HG02840 (cell line): Measurements from ENCODE around the gene TUBA8.
"Not testable (repeated sequence)": the region's sequence is repeated elsewhere in the genome, so short reads cannot be mapped to it uniquely, and the experiment has no call there.

ENCODE experiments used
- ATAC-seq: cut with Tn5 transposase; IDR thresholded peaks from one replicate; pipeline ENCODE4 v1.9.1; 2021; ENCODE audit warnings: mild to moderate bottlenecking, moderate library complexity, moderate number of reproducible peaks; ENCODE audit not compliant: unreplicated experiment, low FRiP score

Gene TUBA8

GRCh38 chr22:18103527-18104269 lies 6.9 kb upstream of the TUBA8 start:
- no peak for ATAC-seq

DNA sequence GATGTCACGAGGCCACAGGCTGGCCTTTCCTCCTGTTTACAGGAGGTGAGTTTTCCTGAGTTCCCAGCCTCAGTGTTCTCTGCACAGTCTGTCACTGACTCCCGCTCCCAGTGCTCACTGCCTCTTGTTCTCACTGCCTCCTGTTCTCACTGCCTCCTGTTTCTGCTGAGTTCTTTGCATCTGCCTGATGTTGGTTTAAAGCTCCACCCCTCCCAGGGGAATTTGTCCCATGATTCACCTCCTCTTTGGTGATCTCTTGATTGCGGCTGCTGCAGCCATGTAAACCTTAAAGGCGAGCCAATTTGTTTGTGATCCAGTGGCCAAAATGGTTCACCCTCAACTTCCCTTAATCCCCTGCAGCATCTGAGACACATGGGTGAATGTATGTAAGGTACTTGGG lies 6.0 kb upstream of the TUBA8 start:
- ATAC-seq: no peak

DNA sequence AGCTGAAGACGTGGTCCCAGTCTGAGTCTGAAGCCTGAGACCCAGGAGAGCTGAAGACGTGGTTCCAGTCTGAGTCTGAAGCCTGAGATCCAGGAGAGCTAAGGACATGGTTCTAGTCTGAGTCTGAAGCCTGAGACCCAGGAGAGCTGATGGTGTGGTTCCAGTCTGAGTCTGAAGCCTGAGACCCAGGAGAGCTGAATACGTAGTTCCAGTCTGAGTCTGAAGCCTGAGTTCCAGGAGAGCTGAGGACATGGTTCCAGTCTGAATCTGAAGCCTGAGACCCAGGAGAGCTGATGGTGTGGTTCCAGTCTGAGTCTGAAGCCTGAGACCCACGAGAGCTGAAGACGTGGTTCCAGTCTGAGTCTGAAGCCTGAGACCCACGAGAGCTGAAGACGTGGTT lies 4.6 kb upstream of the TUBA8 start:
- ATAC-seq: not testable (repeated sequence)

GRCh38 chr22:18106550-18107341 lies 3.9 kb upstream of the TUBA8 start:
- not testable (repeated sequence) for ATAC-seq

GRCh38 chr22:18108187-18108586 lies 2.4 kb upstream of the TUBA8 start:
- no peak for ATAC-seq

GRCh38 chr22:18109410-18110193 lies 1.0 kb upstream of the TUBA8 start:
- no peak for ATAC-seq

DNA sequence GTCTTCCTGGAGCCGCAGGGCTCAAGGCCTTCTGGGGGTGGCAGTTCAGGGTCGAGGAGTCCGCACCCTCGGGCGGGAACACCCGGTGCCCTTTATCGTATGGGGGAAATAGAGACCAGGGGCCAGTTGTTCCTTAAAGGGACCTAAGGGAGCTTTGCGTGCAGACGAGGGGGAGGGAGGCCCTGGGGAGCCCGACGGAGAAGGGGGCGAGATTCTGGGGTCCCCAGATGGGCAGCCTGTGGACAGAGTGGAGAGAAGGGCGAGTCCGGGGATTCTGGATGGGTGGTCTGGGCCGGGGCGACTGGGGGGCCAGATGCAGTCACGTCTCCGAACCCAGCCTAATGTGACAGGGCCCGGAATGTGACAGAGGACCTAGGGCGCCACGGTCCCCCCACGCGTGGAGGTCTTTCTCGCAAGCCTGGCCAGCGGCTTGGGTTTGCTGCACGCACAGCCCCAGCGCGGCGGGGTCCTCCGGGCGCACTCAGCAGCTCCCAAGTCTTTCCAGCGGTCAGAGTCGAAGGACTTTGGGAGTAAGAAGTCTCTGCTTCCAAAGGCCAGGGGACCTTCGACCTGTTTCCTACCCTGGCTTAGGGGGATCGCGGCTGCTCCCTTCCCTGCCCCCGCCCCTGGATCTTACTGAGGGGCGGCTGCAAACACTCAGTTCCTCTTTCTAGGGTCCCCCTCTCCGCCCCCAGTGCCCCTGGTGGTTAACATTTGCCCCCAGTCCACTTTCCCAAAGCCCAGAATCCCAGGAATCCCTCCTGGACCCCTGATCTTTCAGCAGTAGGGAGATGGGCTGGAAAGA lies 547 bp downstream of the TUBA8 start:
- no peak for ATAC-seq

GRCh38 chr22:18111759-18112330 lies 1.2 kb downstream of the TUBA8 start:
- ATAC-seq: no peak

GRCh38 chr22:18112440-18112839 lies 1.8 kb downstream of the TUBA8 start:
- ATAC-seq: no peak

- no peak for ATAC-seq
Observed at GRCh38 chr22:18113680-18114394, 3.2 kb downstream of the TUBA8 start.

GRCh38 chr22:18114495-18114894 lies 3.9 kb downstream of the TUBA8 start:
- no peak for ATAC-seq

DNA sequence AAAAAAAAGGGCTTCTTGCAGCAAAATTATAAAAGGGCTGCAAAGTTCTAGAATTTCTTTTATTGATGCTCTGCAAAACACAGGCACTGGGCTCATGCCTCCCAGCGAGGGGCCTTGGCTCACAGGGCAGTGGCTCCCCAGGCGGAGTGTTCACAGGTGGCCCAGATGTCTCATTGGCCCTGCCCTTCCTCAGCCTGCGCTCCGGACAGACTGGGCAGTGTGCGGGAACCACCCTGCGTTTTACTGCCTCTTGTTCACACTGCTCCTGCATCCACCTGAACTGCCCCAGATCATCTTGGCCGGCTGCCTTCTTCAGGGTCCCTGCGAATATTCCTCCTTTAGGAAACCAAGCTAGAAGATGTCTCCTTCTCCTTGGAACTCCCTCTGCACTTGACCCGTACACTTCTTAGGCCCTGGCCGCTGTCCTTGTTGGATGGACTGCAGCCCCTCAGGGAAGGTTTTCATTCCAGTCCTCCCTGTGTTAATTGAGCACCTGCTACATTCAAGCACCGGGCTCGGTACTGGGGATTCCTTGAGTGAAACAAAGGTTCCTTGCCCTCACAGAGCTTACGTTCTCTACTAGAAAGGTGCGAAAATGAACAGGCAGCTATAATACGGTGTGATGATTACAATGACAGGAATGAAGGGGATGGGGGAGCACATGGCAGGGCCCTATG lies 4.5 kb downstream of the TUBA8 start:
- no peak for ATAC-seq

- no peak for ATAC-seq
Observed at GRCh38 chr22:18115906-18116371, 5.3 kb downstream of the TUBA8 start.

- ATAC-seq: no peak
Observed at GRCh38 chr22:18116634-18117033, 6.0 kb downstream of the TUBA8 start.

DNA sequence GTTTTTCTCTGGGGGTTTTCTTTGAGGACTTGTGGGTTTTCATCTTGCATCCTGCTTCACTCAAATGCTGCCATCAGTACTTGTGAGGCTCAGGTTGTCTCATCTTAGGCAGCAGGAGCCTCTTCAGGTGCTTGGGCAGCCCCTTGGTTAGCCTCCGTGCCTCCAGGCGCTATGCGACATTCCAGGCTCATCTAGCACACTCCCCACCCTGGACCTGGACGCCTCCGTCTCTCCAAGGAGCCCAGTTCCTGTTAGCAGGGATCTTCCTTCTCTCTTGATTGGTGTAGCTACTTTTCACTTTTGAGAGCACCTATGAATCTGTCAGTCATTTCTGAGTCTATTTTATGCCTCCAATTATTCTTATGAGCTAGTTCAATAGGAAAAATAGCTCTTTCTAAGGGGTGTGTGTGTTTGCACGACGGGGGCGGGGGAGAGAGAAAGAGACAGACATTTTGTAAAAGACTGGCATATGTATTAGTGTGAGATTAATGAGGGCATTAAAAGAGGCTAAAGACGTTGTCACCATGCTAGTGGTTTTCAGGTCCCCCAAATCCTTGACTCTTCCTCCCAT lies 7.8 kb downstream of the TUBA8 start:
- ATAC-seq: no peak

DNA sequence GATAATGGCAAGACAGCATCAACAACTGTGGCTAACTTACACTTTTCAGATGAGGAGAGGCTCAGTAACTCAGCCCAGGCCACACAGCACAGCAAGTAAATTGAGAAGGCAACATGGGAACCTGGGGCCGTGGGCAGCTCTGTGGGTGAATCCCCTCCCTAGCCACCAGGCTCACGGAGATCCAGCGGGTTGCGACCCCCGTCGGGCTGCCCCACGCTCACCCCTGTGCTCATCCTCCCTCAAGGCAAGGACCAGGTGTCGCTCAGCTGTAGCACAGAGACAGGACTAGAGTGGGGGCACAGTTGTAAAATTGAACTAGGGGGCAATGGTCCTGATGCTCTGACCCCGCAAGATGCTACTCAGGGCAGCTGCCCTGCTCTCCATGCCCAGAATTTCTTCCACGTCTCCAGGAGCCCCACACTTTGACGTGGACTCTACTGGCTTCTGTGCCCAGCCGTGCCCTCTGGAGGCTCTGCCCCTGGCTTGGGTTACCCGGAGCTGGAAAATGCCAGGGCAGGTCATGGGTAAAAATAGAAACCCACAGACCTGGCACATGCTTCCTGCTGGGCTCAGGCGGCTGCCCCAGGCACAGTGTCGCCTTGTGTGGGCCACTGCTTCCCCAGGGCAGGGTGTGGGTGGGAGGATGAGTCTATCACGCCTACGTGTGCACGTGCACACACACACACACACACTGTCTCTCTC lies 9.0 kb downstream of the TUBA8 start:
- no peak for ATAC-seq

DNA sequence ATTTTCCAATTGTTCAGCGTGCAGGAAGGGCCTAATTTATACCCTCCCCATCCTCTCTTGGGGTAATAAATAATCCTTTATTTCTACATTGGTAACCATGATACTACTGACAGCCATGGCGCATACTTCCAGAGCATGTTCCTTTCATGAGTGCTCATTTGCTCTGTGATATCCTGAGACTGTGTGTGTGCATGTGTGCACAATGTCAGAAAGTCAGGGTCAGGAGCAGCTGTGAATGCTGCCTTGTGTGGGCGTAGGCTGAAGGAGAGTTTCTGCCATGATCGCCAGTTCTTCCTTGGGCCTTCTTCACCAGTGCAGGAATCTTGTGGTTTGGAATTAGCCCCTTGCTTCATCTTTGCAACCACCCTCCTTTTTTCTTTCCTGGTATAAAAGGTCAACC lies 10.2 kb downstream of the TUBA8 start:
- ATAC-seq: no peak

GRCh38 chr22:18121506-18121905 lies 10.9 kb downstream of the TUBA8 start:
- ATAC-seq: no peak
